Measurements from ENCODE around the gene CHRNA7. TPM values are rescaled to one million over a fixed set of nuclear protein-coding genes. Genes with fewer than 3 reads are reported as not detected.
"Not testable (repeated sequence)": the region's sequence is repeated elsewhere in the genome, so short reads cannot be mapped to it uniquely, and the experiment has no call there.

The CHRNA7 gene
- polyA plus RNA-seq, 4 donors: 9.7 to 33.2 (median 21.4) TPM

- not testable (repeated sequence) for DNase-seq (ENCODE audit: low read depth in 4 of 4, low spot score in 2 of 4)
Measured at GRCh38 chr15:32164747-32165146, 134.4 kb downstream of the CHRNA7 start.

GRCh38 chr15:32165775-32166174, 135.5 kb downstream of the CHRNA7 start:
- not testable (repeated sequence) for DNase-seq (ENCODE audit: low read depth in 4 of 4, low spot score in 2 of 4)

- DNase-seq (ENCODE audit: low read depth in 4 of 4, low spot score in 2 of 4): not testable (repeated sequence)
Measured at GRCh38 chr15:32166270-32166669, 136.0 kb downstream of the CHRNA7 start.

DNA sequence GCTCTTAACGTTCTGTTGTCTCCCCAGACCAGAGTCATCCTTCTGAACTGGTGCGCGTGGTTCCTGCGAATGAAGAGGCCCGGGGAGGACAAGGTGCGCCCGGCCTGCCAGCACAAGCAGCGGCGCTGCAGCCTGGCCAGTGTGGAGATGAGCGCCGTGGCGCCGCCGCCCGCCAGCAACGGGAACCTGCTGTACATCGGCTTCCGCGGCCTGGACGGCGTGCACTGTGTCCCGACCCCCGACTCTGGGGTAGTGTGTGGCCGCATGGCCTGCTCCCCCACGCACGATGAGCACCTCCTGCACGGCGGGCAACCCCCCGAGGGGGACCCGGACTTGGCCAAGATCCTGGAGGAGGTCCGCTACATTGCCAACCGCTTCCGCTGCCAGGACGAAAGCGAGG, 137.6 kb downstream of the CHRNA7 start:
- DNase-seq (ENCODE audit: low read depth in 4 of 4, low spot score in 2 of 4): not testable (repeated sequence)

GRCh38 chr15:32180579-32180978, 150.3 kb downstream of the CHRNA7 start:
- DNase-seq (ENCODE audit: low read depth in 4 of 4, low spot score in 2 of 4): not testable (repeated sequence)

- DNase-seq (ENCODE audit: low read depth in 4 of 4, low spot score in 2 of 4): not testable (repeated sequence)
Measured at GRCh38 chr15:32193780-32194179, 163.5 kb downstream of the CHRNA7 start.

DNA sequence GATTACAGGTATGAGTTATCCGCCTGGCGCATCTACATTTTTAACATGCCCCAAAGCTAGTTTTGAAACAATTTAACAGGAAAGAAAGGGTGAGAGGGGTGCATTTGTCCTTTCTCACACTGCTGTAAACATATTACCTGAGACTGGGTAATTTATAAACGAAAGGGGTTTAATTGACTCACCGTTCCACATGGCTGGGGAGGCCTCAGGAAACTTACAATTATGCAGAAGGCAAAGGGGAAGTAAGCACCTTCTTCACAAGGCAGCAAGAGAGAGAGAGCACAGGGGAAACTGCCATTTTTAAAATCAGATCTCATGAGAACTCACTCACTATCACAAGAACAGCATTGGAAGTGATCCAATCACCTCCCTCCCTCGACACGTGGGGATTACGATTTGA, 165.9 kb downstream of the CHRNA7 start:
- DNase-seq (ENCODE audit: low read depth in 4 of 4, low spot score in 2 of 4): not testable (repeated sequence)

GRCh38 chr15:32198938-32199337, 168.6 kb downstream of the CHRNA7 start:
- not testable (repeated sequence) for DNase-seq (ENCODE audit: low read depth in 4 of 4, low spot score in 2 of 4)

- not testable (repeated sequence) for DNase-seq (ENCODE audit: low read depth in 4 of 4, low spot score in 2 of 4)
Measured at GRCh38 chr15:32209081-32209480, 178.8 kb downstream of the CHRNA7 start.

- DNase-seq (ENCODE audit: low read depth in 4 of 4, low spot score in 2 of 4): no peak
Measured at GRCh38 chr15:32218666-32219065, 188.4 kb downstream of the CHRNA7 start.

Other genes with a start within 250 kb of the CHRNA7 start
- 1 to 10 TPM; 1.1 to 1.7 (median 1.5) TPM for gene OTUD7A, start 159.8 kb upstream of the CHRNA7 start, polyA plus RNA-seq (ENCODE audit: insufficient read length in 4 of 4)

Measured in left renal cortex interstitium (tissue), 4 donors.